ENCODE results near the gene NF1.

Gene NF1

GRCh38 chr17:31249835-31250141 lies 155.0 kb downstream of the NF1 start (continued):
- TF ChIP-seq ZBTB49 (tag by site-specific recombination; IDR thresholded peaks at IDR 0.05; ENCODE audit: low read depth) (no peak), ZNF600 (tag by site-specific recombination; IDR thresholded peaks at IDR 0.05) (no peak), ZNF571 (tag by site-specific recombination; IDR thresholded peaks at IDR 0.05) (no peak)

- Histone ChIP-seq H3K27ac (ENCODE audit: extremely low read depth, low read depth, low read length) (no peak overlapping the region), H3K4me3 (ENCODE audit: low read depth, low read length) (no peak overlapping the region), H3K4me1 (ENCODE audit: control insufficient read depth, insufficient read depth, low read length) (peaks cover 5% of the 10 kb centered on the region; the same call in 1 of the 2 replicates), H3K36me3 (ENCODE audit: control insufficient read depth in 2 of 2, insufficient read depth in 1 of 2, low read length in 2 of 2) (peaks cover 21 to 26% of the 10 kb centered on the region in 2 experiments), H3K9me3 (ENCODE audit: control insufficient read depth, insufficient read depth, low read depth, low read length) (no peaks in the 10 kb centered on the region)
- ChIA-PET POLR2A (no interaction called here), CTCF (interaction anchor here (0.5 kb wide), 1 partner anchor 13 kb away, joined by 3 read pairs; no protein-coding TSS in a partner anchor)
- no peak for TF ChIP-seq ZNF48 (tag by site-specific recombination; IDR thresholded peaks at IDR 0.05)
- no peak for TF ChIP-seq ZNF138 (tag by site-specific recombination; IDR thresholded peaks at IDR 0.05; ENCODE audit: borderline replicate concordance)
These were observed 155.5 kb downstream of the NF1 start for GRCh38 chr17:31250229-31250628.

- no peak for TF ChIP-seq ZNF354C (tag by site-specific recombination; IDR thresholded peaks at IDR 0.05; ENCODE audit: borderline replicate concordance, low read depth)
- TF ChIP-seq FEZF1 (tag by site-specific recombination; IDR thresholded peaks at IDR 0.05), result peak; percentile 54; the same call in 1 of the 2 replicates
- peak; percentile 22; the same call in 1 of the 2 replicates for TF ChIP-seq PRDM6 (tag by site-specific recombination; IDR thresholded peaks at IDR 0.05)
- no peak for TF ChIP-seq ZNF621 (tag by site-specific recombination; IDR thresholded peaks at IDR 0.05)
- Histone ChIP-seq H3K4me3 (ENCODE audit: low read depth, low read length) (no peak overlapping the region), H3K36me3 (ENCODE audit: control insufficient read depth in 2 of 2, insufficient read depth in 1 of 2, low read length in 2 of 2) (peaks cover 15 to 17% of the 10 kb centered on the region in 2 experiments), H3K9me3 (ENCODE audit: control insufficient read depth, insufficient read depth, low read depth, low read length) (no peaks in the 10 kb centered on the region), H3K4me1 (ENCODE audit: control insufficient read depth, insufficient read depth, low read length) (peaks cover 5% of the 10 kb centered on the region; the same call in 1 of the 2 replicates), H3K27ac (ENCODE audit: extremely low read depth, low read depth, low read length) (no peak overlapping the region; the same call in 1 of the 2 replicates)
- ChIA-PET CTCF (interaction anchor here (0.6 to 1.5 kb wide), 4 partner anchors 36 to 126 kb away, joined by 3 to 4 read pairs (median 3); no protein-coding TSS in a partner anchor), POLR2A (interaction anchor here (0.6 kb wide), 1 partner anchor 18 kb away, joined by 4 read pairs; no protein-coding TSS in a partner anchor)
These were observed 156.6 kb downstream of the NF1 start for GRCh38 chr17:31251105-31251969.

GRCh38 chr17:31251970-31252328 lies 157.2 kb downstream of the NF1 start:
- TF ChIP-seq REPIN1 (tag by site-specific recombination; IDR thresholded peaks at IDR 0.05; ENCODE audit: low read depth) (no peak), CTCF (tag by site-specific recombination; IDR thresholded peaks at IDR 0.05) (no peak)

More at GRCh38 chr17:31251970-31252328, 157.2 kb downstream of the NF1 start:
- Histone ChIP-seq H3K27ac (ENCODE audit: extremely low read depth, low read depth, low read length) (no peak overlapping the region), H3K36me3 (ENCODE audit: control insufficient read depth in 2 of 2, insufficient read depth in 1 of 2, low read length in 2 of 2) (peaks cover 12 to 15% of the 10 kb centered on the region in 2 experiments), H3K9me3 (ENCODE audit: control insufficient read depth, insufficient read depth, low read depth, low read length) (no peaks in the 10 kb centered on the region), H3K4me1 (ENCODE audit: control insufficient read depth, insufficient read depth, low read length) (peaks cover 5% of the 10 kb centered on the region; the same call in 1 of the 2 replicates), H3K4me3 (ENCODE audit: low read depth, low read length) (no peak overlapping the region)
- ChIA-PET CTCF (interaction anchor here (0.9 to 1.5 kb wide), 4 partner anchors 14 to 126 kb away, joined by 3 to 4 read pairs (median 4); no protein-coding TSS in a partner anchor), POLR2A (interaction anchor here (0.6 kb wide), 1 partner anchor 18 kb away, joined by 4 read pairs; no protein-coding TSS in a partner anchor)

Data from HEK293 (cell line).